GM21717 (cell line): ENCODE data around the gene SF3B1.
"Not testable (repeated sequence)": the region's sequence is repeated elsewhere in the genome, so short reads cannot be mapped to it uniquely, and the experiment has no call there.

Experiments used
- ATAC-seq: cut with Tn5 transposase; IDR thresholded peaks from one replicate; pipeline ENCODE4 v1.9.1; 2021; ENCODE audit warnings: mild to moderate bottlenecking, moderate library complexity; ENCODE audit not compliant: unreplicated experiment

The SF3B1 gene, protein sequence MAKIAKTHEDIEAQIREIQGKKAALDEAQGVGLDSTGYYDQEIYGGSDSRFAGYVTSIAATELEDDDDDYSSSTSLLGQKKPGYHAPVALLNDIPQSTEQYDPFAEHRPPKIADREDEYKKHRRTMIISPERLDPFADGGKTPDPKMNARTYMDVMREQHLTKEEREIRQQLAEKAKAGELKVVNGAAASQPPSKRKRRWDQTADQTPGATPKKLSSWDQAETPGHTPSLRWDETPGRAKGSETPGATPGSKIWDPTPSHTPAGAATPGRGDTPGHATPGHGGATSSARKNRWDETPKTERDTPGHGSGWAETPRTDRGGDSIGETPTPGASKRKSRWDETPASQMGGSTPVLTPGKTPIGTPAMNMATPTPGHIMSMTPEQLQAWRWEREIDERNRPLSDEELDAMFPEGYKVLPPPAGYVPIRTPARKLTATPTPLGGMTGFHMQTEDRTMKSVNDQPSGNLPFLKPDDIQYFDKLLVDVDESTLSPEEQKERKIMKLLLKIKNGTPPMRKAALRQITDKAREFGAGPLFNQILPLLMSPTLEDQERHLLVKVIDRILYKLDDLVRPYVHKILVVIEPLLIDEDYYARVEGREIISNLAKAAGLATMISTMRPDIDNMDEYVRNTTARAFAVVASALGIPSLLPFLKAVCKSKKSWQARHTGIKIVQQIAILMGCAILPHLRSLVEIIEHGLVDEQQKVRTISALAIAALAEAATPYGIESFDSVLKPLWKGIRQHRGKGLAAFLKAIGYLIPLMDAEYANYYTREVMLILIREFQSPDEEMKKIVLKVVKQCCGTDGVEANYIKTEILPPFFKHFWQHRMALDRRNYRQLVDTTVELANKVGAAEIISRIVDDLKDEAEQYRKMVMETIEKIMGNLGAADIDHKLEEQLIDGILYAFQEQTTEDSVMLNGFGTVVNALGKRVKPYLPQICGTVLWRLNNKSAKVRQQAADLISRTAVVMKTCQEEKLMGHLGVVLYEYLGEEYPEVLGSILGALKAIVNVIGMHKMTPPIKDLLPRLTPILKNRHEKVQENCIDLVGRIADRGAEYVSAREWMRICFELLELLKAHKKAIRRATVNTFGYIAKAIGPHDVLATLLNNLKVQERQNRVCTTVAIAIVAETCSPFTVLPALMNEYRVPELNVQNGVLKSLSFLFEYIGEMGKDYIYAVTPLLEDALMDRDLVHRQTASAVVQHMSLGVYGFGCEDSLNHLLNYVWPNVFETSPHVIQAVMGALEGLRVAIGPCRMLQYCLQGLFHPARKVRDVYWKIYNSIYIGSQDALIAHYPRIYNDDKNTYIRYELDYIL

DNA sequence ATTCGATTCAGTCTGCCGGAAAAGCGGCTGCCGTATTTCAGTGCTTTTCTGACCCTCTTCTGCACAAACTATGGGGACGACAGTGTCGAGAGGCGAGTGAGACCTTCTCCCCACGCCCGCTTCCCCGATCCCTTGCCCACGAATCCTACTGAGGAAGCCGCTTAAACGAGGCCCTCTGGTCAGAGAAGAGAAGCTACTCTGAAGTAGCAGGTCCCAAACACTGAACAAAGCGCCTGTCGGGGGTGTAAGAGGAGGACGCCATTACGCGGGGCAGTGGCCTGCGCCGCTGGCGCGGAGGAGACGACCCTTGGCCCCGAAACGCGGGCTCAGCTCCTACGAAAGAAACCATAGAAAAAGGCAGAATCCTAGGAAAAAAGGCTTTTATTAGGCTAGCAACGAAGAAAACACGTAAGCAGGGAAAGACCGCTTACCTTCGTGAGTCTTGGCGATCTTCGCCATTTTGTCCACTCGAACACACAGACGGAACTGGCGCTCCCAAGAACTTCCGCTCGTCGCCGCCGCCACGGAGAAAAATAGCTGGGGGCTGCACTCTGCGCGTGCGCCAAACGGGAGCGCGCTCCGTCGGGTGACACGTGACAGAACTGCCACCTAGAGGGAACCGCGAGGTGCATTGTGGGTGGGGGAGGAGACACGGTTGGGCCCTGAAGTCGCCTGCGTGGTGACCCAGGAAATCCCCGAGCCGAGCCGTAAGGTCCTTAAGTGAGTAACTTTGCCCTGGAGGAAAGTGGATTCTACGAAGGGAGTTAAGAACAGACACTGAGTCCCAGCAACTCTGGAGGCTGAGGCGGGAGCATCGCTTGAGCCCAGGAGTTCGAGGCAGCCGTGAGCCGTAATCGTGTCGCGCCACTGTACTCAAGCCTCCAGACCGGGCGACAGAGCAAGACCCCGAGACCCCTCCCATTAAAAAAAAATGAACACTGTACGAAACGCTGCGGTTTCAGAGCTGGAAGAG lies at the start of gene SF3B1:
Gene SF3B1 (minus strand): TSS at position 488 of the 973 bp plus-strand sequence. CDS start 29 bp downstream, at position 459.
- ATAC-seq, result peak; percentile 93

DNA sequence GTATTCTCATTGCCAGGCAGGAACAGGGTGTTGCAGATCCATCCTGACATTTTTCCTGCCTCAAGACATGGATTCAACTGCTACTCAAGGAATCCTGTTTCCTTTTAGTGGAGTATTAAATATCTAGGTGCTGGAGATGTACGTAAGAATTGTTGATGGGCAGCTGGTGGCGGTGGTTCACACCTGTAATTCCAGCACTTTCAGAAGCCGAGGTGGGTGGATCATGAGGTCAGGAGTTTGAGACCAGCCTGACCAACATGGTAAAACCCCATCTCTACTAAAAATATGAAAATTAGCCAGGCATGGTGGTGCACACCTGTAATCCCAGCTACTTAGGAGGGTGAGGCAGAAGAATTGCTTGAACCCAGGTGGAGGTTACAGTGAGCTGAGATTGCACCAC lies 49.4 kb upstream of the SF3B1 start:
- not testable (repeated sequence) for ATAC-seq

DNA sequence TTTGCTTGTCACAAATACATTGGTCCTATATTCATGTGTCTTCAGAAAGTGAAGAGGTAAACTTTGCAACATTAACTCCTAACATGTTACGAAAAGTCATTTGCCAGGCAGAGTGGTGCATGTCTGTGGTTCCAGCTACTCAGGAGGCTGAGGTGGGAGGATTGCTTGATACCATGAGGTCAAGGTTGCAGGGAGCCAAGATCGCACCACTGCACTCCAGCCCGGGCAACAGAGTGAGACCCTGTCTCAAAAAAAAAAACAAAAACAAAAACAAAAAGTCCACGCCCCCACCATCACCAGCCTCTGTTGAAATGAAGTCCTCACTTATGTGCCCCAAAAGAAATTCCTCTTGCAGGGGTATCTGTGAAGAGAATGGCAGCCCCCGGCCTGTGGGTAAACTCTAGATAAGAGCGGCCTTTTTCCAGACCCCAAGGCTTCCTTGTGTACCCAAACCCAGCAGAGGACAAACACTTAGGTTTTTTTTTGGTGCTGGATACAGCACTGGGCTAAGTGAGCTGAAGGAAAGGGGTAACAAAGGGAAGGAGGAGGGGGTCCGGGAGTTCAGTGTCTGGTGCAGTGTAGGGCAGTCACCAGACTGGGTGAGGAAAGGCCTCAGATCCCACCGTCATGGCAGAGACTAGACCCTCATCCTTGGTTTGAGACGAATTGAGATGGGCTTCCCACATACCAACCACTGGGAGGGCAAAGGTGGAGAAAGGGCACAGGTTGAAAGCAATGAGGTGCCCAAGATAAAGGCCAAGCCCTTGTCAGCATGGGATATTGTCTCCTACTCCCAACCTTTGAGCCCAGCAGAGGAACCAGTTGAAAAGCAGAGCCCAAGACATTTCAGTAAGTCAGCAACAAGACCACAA lies 45.6 kb upstream of the SF3B1 start:
- no peak for ATAC-seq

DNA sequence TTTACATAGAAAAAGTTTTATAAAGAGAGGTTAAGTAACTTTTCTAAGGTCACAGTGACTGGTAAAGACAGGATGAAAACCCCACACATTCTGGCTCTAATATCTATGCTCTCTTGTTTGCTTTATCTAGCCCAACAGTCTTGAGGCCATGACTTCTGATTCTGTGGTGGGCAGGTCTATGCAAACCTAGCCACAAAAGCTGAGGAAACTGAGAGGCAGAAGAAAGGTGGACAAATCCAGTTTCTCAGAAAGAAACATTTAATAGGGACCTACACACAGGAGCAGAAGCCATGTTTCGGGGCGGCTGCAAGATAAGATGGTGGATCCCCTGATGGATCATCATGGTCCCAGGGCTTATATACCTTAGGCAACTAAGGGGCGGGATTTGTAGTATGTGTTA lies 43.0 kb upstream of the SF3B1 start:
- no peak for ATAC-seq

DNA sequence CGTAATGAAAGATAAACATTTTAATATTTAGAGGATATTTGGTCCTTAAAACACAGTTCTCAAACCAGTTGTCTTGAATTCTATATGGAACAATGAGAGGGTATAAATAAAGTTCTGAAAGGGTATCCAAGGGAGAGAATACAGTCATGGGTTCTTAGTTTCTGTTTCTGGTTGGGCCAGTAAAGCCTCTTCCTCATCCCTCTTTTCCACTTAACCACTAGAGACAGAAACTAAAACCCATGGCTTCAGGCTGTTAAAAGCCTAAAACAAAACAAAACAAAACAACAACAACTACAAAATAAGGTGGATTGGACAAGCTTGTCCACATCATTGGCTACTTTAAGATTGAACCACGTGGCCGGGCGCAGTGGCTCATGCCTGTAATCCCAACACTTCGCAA lies 37.3 kb upstream of the SF3B1 start:
- ATAC-seq, result no peak

DNA sequence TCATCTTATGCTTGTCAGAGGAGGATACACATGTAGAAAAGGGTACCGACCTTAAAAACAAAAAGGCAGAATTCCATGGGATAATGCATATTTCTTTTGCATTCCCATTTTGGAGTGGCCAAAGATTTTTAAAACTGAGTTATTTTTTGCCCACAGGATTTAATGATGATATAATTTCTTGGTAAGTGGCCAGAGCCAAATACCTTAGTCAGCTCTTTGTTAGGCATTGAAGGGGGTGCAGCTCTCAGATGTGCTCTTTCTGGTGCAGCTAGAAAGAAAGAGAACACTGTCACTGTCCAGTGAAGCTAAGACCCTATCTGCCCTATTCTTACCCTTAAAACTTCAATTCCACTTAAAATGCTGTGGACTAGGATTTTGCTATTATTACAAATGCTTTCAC lies 29.3 kb upstream of the SF3B1 start:
- no peak for ATAC-seq

- ATAC-seq, result no peak
Measured at GRCh38 chr2:197461057-197461456, 26.2 kb upstream of the SF3B1 start.

- no peak for ATAC-seq
Measured at GRCh38 chr2:197460649-197461048, 25.8 kb upstream of the SF3B1 start.

GRCh38 chr2:197455428-197455827 lies 20.6 kb upstream of the SF3B1 start:
- ATAC-seq, result no peak

DNA sequence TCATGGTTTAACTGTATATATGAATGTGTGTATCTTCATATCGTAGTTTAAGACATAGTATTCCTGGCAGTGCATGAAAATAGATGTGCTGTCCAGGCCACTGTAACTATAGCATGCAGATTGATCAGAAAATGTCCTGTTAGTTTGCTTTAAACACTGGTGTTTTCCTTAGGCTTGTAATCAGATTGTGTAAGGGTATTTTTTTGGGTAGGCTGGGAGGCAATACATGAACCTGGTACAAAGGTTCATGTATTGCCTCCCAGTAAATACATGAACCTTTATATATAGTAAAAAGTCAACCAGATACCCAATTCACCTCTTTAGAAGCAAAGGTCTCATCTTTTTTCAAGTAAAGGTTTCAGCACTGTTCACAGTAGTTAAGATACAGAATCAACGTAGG lies 20.1 kb upstream of the SF3B1 start:
- no peak for ATAC-seq

GRCh38 chr2:197453914-197454398 lies 19.1 kb upstream of the SF3B1 start:
- peak; percentile 45 for ATAC-seq

GRCh38 chr2:197453123-197453913 lies 18.5 kb upstream of the SF3B1 start, which contains the start of gene COQ10B:
COQ10B (plus strand) TSS chr2:197453552; CDS start chr2:197453561, 9 bp downstream.
- ATAC-seq, result peak; percentile 95

GRCh38 chr2:197452754-197453122 lies 17.9 kb upstream of the SF3B1 start:
- no peak for ATAC-seq

- not testable (repeated sequence) for ATAC-seq
Measured at GRCh38 chr2:197450935-197451358, 16.1 kb upstream of the SF3B1 start.

GRCh38 chr2:197450465-197450864 lies 15.6 kb upstream of the SF3B1 start:
- no peak for ATAC-seq

GRCh38 chr2:197446844-197447243 lies 12.0 kb upstream of the SF3B1 start:
- no peak for ATAC-seq

DNA sequence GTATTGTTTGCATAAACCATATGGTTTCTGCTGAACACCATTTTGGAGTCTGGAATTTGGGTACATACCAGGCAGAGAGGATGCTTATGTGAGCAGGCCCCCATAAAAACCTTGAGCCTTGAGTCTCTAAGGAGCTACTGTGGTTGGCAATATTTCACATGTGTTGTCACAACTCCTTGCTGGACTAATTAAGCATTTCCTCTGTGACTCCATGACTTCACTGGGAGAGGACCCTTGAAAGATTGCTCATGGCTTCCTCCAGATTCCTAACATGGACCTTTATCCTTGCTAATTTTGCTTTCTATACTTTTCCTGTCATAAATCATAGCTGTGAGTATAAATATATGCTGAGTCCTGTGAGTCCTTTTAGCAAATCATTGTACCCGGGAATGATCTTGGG lies 10.9 kb upstream of the SF3B1 start:
- ATAC-seq, result no peak

GRCh38 chr2:197442857-197443256 lies 8.0 kb upstream of the SF3B1 start:
- ATAC-seq, result no peak
